Type B pancreatic cell (in vitro differentiated cells): ENCODE results near the gene ZNG1A. TPM values are rescaled to one million over a fixed set of nuclear protein-coding genes. Genes with fewer than 3 reads are reported as not detected.
"Not testable (repeated sequence)": the region's sequence is repeated elsewhere in the genome, so short reads cannot be mapped to it uniquely, and the experiment has no call there.

Experiments used
- DNase-seq: peaks from one replicate; pipeline ENCODE4 v3.0.0; 2021; ENCODE audit warnings: mixed read lengths; ENCODE audit not compliant: unreplicated experiment; ENCODE audit errors: extremely low spot score
- H3K27ac Mint-ChIP-seq: 2 replicates; pipeline ENCODE4 v1.8.0; 2021; ENCODE audit warnings: mild to moderate bottlenecking, mixed read lengths
- H3K27me3 Mint-ChIP-seq: 2 replicates; pipeline ENCODE4 v1.8.0; 2021; ENCODE audit warnings: mixed read lengths
- H3K36me3 Mint-ChIP-seq: 2 replicates; pipeline ENCODE4 v1.8.0; 2021; ENCODE audit warnings: mixed read lengths
- H3K4me1 Mint-ChIP-seq: one replicate; pipeline ENCODE4 v1.8.0; 2021; ENCODE audit warnings: mixed read lengths; ENCODE audit not compliant: unreplicated experiment
- H3K4me3 Mint-ChIP-seq: 2 replicates; pipeline ENCODE4 v1.8.0; 2021; ENCODE audit warnings: mild to moderate bottlenecking, mixed read lengths
- H3K9me3 Mint-ChIP-seq: 2 replicates; pipeline ENCODE4 v1.8.0; 2021; ENCODE audit warnings: mixed read lengths
- CTCF ChIP-seq: fragments of 200-600 bp; sonication (generic); conservative IDR thresholded peaks from 2 replicates; pipeline ENCODE4 v1.5.0; 2021; ENCODE audit warnings: antibody characterized with exemption, mild to moderate bottlenecking
- total RNA-seq: library from RNA; stranded (reverse); gene quantifications from 2 replicates; pipeline ENCODE4 v1.2.1, GENCODE V29; 2021; ENCODE audit warnings: low replicate concordance

ZNG1A gene
- total RNA-seq, 1 donor from 2014 or later: 29.2 TPM

DNA sequence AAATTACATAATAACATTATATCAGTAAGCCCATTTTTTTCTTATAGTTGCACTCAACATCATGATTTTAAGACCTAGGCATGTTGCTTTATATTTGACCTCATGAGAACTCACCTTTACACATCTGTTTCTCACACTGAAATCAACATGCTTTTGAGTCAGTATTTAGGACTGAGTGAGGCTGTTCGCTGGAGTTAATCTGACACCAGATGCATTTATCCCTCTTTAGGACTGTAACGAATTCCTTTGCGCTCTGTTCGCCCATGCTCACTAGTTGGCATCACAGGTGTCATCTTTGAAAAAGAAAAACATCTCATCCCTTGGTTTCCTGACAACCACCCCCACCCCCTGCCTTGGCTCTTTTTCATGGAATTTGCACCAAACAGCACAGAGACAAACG lies 84.9 kb downstream of the ZNG1A start:
- not testable (repeated sequence) for H3K27ac Mint-ChIP-seq, DNase-seq, H3K4me1 Mint-ChIP-seq, H3K36me3 Mint-ChIP-seq, H3K4me3 Mint-ChIP-seq, H3K9me3 Mint-ChIP-seq, H3K27me3 Mint-ChIP-seq

GRCh38 chr9:90851-91250 lies 88.0 kb downstream of the ZNG1A start:
- H3K4me1 Mint-ChIP-seq, DNase-seq, H3K36me3 Mint-ChIP-seq, H3K27ac Mint-ChIP-seq, H3K4me3 Mint-ChIP-seq, H3K9me3 Mint-ChIP-seq: not testable (repeated sequence)
- peaks cover 28% of the 10 kb centered on the region for H3K27me3 Mint-ChIP-seq

DNA sequence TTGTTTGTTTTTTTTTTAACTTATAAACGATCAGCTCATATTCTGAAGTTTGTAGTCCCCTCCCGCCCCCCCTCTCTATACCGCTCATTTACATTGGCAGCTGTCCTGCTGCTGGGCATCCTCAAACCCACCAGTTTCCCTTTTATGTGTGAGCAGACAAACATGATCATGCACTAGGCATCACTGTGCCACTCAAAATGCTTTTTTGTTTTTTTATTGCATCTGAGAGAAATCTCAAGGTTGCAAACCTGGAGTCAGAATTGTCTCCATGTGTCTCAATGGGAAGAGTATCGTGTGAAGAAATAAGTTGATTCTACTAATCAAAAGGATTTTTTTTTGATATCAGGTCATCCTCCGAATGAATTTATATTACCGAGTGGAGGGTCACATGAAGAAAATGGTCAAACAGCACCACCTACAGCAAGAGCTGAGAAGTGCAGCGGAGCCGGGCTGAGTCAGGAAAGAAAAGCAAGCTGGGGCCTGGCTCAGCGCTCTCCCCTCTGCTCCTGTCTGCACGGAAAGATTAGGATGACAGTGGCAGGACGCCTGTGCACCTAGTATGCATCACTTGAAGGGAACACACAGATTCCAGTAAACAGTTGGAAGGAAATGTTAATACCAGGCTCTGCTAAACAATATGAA lies 90.3 kb downstream of the ZNG1A start:
- H3K4me3 Mint-ChIP-seq, DNase-seq, H3K27ac Mint-ChIP-seq, H3K36me3 Mint-ChIP-seq, H3K4me1 Mint-ChIP-seq, H3K9me3 Mint-ChIP-seq: not testable (repeated sequence)
- H3K27me3 Mint-ChIP-seq: peaks cover 28% of the 10 kb centered on the region
- TF ChIP-seq CTCF: peak; percentile 24

GRCh38 chr9:87860-88259 lies 91.0 kb downstream of the ZNG1A start:
- H3K4me1 Mint-ChIP-seq, H3K9me3 Mint-ChIP-seq: not testable (repeated sequence)
- peaks cover 28% of the 10 kb centered on the region for H3K27me3 Mint-ChIP-seq

GRCh38 chr9:87105-87504 lies 91.8 kb downstream of the ZNG1A start:
- peaks cover 28% of the 10 kb centered on the region for H3K27me3 Mint-ChIP-seq
- not testable (repeated sequence) for H3K27ac Mint-ChIP-seq, H3K9me3 Mint-ChIP-seq, DNase-seq, H3K4me3 Mint-ChIP-seq, H3K4me1 Mint-ChIP-seq, H3K36me3 Mint-ChIP-seq

More at GRCh38 chr9:87860-88259, 91.0 kb downstream of the ZNG1A start:
- not testable (repeated sequence) for H3K36me3 Mint-ChIP-seq, H3K27ac Mint-ChIP-seq, DNase-seq, H3K4me3 Mint-ChIP-seq

- H3K4me3 Mint-ChIP-seq, DNase-seq, H3K36me3 Mint-ChIP-seq, H3K27ac Mint-ChIP-seq, H3K4me1 Mint-ChIP-seq, H3K9me3 Mint-ChIP-seq: not testable (repeated sequence)
- H3K27me3 Mint-ChIP-seq: peaks cover 30% of the 10 kb centered on the region
Observed at GRCh38 chr9:86697-87096, 92.2 kb downstream of the ZNG1A start.

GRCh38 chr9:82932-83689 lies 95.7 kb downstream of the ZNG1A start:
- H3K27me3 Mint-ChIP-seq: peaks cover 34% of the 10 kb centered on the region
- not testable (repeated sequence) for H3K4me3 Mint-ChIP-seq, H3K27ac Mint-ChIP-seq, DNase-seq, H3K9me3 Mint-ChIP-seq, H3K4me1 Mint-ChIP-seq, H3K36me3 Mint-ChIP-seq

DNA sequence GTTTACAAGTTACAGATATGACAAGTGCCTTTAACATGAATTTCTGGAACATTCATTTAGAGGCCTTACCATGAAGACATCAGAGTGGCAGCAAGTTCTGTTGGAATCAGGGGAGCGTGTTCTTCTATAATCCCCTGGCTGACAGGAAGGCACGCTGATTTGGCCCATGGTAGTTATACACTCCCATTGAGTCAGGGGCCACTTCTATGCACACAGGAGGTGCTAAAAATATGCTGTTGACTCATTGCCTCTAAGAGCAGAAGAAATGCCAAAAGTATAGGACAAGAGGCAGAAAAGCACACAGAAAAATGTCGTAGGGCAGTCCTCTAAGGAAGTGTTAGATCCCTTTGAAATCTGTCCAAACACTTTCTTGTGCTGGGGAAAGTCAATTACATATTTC lies 100.5 kb downstream of the ZNG1A start:
- H3K4me3 Mint-ChIP-seq, DNase-seq, H3K4me1 Mint-ChIP-seq, H3K27ac Mint-ChIP-seq, H3K9me3 Mint-ChIP-seq, H3K36me3 Mint-ChIP-seq: not testable (repeated sequence)
- peaks cover 38% of the 10 kb centered on the region for H3K27me3 Mint-ChIP-seq

DNA sequence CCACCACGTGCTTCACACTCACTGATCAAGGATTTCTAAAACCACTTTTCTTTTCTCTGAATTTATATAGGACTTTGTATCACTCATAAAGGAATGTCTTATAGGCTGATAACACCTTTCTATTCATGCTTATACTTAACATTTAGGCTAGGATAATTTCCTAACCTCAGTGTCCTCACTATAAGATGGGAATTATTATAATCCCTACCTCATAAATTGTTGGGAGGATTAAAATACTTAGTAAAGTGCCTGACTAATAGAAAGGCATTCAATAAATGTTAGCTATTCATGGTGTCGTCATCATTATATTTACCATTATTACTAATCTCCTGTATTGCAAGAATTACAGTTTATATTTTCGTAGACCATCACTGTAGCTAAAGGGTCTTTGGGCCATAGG lies 102.5 kb downstream of the ZNG1A start:
- not testable (repeated sequence) for H3K27ac Mint-ChIP-seq, H3K9me3 Mint-ChIP-seq, DNase-seq, H3K4me3 Mint-ChIP-seq, H3K4me1 Mint-ChIP-seq, H3K36me3 Mint-ChIP-seq
- H3K27me3 Mint-ChIP-seq: peaks cover 38% of the 10 kb centered on the region

DNA sequence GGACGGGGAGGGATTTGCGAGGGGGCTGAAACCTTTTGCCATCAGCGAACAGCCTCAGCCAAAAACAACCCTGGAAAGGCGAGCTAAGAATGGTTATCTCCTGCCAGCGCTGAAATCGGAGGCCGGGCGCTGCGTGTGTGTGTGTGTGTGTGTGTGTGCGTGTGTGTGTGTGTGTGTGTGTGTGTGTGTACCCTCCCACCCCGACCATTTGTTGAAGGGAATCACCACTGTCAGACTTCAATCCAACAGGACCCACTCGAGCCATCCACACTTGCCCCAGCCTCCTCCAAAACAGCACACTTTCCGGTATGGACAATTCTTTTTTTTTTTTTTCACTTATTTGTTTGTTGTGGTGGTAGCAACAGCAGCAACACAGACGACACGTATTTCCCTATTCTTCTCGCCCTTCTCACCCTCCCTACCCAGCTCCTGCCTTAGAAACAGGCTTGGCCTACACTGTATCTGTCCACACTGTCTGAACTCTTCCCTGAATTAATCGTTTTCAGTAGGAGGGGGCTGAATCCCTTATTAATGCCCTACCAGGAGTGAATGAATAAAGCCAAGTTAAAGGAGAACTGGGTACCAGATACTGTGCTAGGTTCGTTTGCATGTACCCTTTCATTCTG lies 104.8 kb downstream of the ZNG1A start:
- H3K27ac Mint-ChIP-seq, H3K4me1 Mint-ChIP-seq, H3K36me3 Mint-ChIP-seq, H3K9me3 Mint-ChIP-seq, DNase-seq: not testable (repeated sequence)
- Mint-ChIP-seq H3K4me3 (peak overlapping the region; percentile 81), H3K27me3 (peaks cover 30% of the 10 kb centered on the region)

GRCh38 chr9:73076-73899 lies 105.6 kb downstream of the ZNG1A start:
- H3K27me3 Mint-ChIP-seq: peaks cover 30% of the 10 kb centered on the region
- not testable (repeated sequence) for H3K36me3 Mint-ChIP-seq, H3K27ac Mint-ChIP-seq, H3K4me1 Mint-ChIP-seq, H3K9me3 Mint-ChIP-seq
- DNase-seq: peak; percentile 68
- peak overlapping the region; percentile 81 for H3K4me3 Mint-ChIP-seq
